Brain pericyte (primary cell): Measurements from ENCODE around the gene ADGRF5.

ENCODE experiments used
- DNase-seq: peaks from one replicate; pipeline ENCODE4 v3.0.0-alpha.2; 2012; ENCODE audit warnings: low read depth, low spot score

ADGRF5 gene

DNA sequence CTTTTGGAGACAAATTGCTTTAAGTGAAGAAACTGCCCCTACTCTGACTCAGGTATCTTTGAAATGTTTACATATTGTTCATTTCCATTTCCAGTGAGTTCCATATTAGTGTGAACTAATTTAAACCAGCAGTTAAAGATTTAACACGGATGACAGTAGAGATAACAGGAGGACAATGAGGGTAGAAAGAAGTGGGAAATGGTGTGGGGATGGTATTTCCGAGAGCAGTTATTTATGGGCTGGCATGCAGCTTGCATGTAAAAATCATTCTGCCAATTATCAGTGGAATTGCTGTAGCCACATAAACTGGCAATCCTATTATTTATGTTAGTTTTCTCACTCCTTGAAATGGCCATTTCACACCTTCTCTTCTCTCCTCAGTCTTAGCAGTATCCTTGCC, 8.6 kb upstream of the ADGRF5 start:
- no peak for DNase-seq

DNA sequence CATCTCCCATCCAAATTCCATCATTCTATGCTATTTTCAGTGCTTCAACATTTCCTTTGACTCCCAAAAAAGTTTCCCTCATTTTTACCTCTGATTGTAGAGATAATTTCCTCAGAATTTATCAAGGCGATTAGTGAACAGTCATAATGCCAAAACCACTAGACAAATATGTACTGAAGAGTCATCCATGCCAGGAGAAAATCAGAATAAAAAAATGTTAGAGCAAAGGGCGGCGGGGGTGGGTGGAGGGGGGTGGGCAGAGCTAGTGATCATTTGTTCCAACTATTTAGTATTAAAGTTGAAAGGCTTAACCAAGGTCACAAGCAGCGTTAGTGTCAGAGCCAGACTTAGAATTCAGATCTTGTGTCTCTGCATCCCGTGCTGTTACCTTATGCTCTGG, 5.3 kb upstream of the ADGRF5 start:
- DNase-seq = no peak

DNA sequence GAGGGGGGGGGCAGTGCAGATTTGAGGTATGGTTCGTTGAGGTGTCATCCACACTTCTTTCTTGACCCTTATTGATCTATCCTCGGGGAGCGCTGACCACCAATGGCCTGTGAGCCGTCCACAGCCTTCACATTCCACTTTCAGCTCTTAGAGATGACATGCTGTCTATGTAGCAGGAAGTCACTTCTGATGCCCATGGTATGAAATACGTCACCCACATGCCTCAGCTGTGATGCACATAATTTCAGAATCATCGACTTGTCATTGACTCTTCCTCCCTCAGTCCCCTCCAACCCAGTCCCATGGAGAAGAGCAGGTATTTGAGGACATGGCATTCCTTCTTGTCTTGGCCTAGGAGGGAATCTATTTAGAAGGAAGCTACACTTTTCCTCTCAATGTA, 4.7 kb upstream of the ADGRF5 start:
- no peak for DNase-seq

GRCh38 chr6:46925563-46926253, 4.0 kb upstream of the ADGRF5 start:
- no peak for DNase-seq

GRCh38 chr6:46923476-46923875, 1.7 kb upstream of the ADGRF5 start:
- DNase-seq = no peak

DNA sequence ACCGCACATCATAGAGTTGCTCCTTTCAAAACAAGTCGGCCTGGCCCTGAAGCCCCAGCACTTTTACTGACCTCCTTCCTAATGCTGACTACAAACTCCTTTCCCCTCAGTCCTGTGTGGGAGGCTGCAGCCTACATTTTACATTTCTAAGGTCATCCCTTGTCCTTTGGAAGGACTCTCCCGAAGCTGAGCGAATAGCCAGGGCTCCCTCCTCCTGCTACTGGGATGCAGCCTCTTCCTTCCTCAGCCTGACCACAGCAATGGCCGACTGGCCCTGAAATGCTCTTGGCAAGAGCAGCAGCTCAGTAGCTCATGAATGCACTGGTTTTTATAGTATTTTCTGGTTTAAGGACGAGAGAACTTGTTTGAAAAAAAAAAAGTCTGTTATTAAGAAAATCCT, 679 bp downstream of the ADGRF5 start:
- DNase-seq = no peak

- DNase-seq = no peak
These were observed 2.9 kb downstream of the ADGRF5 start for GRCh38 chr6:46918806-46919205.

DNA sequence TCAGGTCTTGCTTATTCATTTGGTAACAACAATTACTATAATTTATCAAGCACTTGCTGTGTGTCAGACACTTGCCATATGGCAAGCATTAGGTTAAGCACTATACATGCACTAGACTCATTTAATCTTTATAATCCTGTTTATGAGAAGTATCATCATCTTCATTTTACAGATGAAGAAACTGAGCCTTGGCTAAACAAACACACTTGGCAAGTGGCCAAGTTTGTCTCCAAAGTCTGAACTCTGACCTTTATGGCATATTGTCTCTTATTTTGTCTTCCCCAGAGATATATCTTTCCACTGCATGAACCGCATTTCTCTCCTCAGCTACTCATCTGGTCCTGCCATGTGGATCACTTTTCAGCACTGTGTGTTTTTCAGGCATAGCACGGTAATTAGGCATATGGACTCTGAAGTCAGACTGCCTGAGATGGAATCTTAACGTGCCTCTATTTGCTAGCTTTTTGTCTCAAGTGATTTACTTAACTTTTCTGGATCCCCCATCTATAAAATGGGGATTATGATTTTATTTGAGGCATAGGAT, 4.7 kb downstream of the ADGRF5 start:
- no peak for DNase-seq

DNA sequence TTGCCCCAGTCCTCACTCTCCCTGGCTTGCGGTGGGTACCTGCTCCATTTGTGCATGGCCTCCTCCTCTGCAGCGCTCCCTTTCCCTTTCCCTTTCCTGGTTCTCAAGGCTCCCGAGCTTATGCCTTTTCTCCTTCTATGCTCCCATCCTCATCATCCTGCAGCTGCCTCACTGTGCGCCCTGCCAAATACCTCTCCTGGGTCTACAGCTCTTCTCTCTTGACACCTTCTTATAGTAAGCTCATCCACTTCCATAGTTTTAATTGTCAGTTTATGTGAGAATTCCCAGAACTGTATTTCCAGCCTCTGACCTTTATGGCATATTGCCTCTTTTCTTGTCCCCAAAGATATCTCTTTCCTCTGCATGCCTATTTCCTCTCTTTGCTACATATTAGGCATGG, 5.9 kb downstream of the ADGRF5 start:
- DNase-seq = no peak

DNA sequence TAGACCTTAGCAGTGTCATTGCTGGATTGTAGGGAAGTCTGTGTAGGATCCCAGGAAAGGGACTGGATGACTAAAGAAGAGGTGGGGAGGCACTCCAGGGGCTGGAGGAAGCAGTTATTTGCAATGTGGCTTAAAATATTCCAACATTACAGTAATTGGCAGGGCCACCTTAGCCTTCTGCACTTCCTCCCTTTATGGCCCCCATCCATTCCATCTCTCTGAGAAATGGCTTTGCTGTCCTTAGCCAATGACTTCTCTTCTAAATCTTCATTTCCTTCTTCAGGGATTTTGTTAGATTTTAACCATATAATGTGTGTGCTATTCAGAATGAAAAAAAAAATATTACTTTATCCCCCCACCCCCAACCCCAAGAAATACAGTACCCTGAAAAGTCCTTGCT, 6.4 kb downstream of the ADGRF5 start:
- no peak for DNase-seq

DNA sequence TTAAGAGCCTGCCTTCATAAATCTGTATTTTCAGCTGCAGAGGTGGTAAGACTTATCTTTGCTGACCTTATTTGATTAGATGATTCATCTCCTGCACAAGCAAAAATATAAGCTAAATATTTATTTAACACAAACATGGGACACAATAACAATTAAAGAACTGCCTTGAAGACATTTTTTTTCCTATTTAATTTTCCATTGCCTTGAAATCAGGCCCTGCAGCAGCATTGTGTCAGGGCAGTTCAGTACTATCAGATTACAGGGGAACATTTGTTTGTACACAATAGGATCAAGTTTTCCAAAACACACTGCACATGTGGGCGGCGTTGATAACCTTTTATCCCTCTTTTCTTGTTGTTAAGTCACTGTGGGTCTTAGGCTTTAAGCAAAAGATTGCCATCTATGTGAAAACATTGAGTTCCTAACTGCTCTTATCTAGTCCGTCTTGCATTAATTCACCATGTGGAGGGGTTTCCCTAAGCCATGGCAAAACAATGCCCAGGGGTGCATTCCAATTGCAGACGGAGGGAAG, 7.4 kb downstream of the ADGRF5 start:
- no peak for DNase-seq

DNA sequence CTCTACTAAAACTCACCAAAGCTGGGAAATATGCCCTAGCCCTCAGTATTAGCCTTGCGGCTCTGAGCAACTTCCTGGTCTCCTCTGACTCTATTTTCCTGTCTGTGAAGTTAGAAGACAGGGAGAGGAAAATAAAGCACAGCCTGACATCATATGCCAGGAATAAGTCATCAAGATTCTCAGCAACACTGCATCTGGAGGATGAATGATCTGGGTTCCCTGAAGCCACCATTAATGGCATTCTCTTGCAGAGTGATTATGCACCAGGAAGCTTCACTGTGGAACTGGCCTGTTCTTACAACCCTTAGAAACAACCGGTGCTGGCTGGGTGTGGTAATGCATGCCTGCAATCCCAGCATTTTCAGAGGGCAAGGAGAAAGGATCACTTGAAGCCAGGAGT, 12.4 kb downstream of the ADGRF5 start:
- DNase-seq = no peak

DNA sequence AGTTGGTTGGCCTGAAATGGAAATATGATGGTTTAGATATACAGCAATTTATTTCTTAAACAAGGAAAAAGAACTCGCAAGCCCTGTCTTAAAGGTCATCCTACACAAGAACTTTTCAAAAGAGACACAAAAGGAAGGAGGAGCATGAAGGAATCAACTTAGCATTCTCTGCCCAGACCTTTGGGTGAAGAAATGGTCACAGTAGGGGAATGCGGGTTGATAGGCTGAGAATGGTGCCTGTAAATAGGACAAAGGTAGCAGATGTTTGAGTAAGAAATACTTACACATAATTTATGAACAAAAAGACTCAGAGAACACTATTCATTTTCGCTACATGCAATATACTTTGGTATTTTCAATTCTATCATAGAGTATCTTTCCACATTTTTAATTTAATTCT, 15.0 kb downstream of the ADGRF5 start:
- no peak for DNase-seq

- no peak for DNase-seq
These were observed 17.6 kb downstream of the ADGRF5 start for GRCh38 chr6:46904117-46904516.

DNA sequence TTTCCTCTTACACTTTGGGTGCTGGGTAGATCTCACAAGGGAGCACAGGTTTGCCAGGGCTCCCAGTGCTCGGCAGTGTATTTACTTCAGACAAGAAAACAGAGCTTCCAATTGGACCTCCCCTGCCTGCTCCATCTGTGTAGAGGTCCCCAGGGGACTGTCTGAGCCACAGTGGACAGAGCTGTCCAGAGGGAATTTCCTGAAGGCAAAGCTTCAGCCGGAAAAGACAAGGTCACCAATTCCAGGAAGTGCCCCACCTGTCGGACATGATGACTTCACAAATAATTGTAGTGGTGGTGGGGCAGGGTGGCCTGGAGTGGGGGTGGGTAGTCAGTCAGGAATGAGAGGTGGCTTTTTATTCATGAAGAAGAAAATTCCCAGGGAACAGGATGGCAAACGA, 18.6 kb downstream of the ADGRF5 start:
- no peak for DNase-seq

- DNase-seq = no peak
These were observed 19.8 kb downstream of the ADGRF5 start for GRCh38 chr6:46901882-46902314.

DNA sequence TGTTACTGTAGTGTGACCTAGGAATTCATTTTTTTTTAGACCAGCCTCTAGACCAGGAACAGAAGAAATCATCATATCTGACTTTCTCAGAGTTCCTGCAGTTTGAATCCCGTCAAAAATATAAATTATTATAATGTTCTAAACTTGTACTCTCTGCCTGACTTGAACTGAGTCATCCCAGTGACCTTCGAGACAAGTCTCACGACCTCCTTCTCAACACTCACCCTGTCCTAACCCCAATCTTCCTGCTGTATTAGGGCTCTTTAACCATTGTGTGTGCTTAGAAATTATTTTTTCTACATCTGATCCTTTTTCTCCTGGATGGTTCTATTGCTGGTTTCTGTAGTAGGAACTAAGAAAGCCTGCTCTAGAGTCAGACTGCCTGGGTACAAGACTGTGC, 21.5 kb downstream of the ADGRF5 start:
- DNase-seq = no peak

- DNase-seq = no peak
These were observed 22.1 kb downstream of the ADGRF5 start for GRCh38 chr6:46899659-46900058.

DNA sequence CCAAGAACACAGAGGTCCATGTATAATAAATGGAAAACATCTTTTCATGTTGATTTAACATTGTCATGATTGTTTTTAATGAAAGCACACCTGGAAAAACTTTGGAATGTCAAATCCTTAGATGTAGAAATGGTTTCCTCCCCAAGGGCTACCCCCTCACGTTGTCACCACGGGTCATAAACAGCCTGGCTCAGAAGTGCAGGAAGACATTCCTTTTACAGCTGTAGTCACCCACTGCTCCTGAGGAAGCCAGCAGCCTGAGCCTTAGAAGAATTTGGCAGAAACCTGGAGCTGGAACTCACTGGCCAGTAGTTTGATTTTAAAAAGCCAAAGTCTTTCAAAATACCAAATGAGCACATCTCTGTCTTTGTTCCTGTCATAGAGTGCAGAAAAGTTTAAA, 23.7 kb downstream of the ADGRF5 start:
- DNase-seq = no peak

GRCh38 chr6:46896871-46897270, 24.9 kb downstream of the ADGRF5 start:
- no peak for DNase-seq

GRCh38 chr6:46895930-46896329, 25.8 kb downstream of the ADGRF5 start:
- DNase-seq = no peak

- DNase-seq = no peak
These were observed 27.3 kb downstream of the ADGRF5 start for GRCh38 chr6:46894433-46894832.

GRCh38 chr6:46893648-46894047, 28.1 kb downstream of the ADGRF5 start:
- no peak for DNase-seq
